ENCODE data around the gene ZNF628.

Gene ZNF628

GRCh38 chr19:55482156-55482961 lies 5.9 kb downstream of the ZNF628 start:
- intact Hi-C loops (cut with DNase I), result no loop called here
- DNase-seq, result peak in 1 of 10 donors; percentile 74

- intact Hi-C loops (cut with DNase I), result no loop called here
- DNase-seq, result no peak
Measured at GRCh38 chr19:55482967-55483705, 6.7 kb downstream of the ZNF628 start.

GRCh38 chr19:55483706-55484592 lies 7.5 kb downstream of the ZNF628 start:
- intact Hi-C loops (cut with DNase I), result no loop called here
- DNase-seq, result peak in 2 of 10 donors; percentile 83 to 88

GRCh38 chr19:55484593-55485438 lies 8.4 kb downstream of the ZNF628 start, which contains the start of gene NAT14:
TSS of gene NAT14 (plus strand) at chr19:55485188. CDS start at chr19:55485709, 521 bp downstream.
- DNase-seq, result peak; percentile 37 to 94 (median 64)
- intact Hi-C loops (cut with DNase I), result no loop called here

- intact Hi-C loops (cut with DNase I), result no loop called here
- DNase-seq, result peak in 1 of 10 donors; percentile 86
Measured at GRCh38 chr19:55485439-55486011, 9.1 kb downstream of the ZNF628 start.

- DNase-seq, result peak in 1 of 10 donors; percentile 82
- intact Hi-C loops (cut with DNase I), result no loop called here
Measured at GRCh38 chr19:55486043-55486970, 9.9 kb downstream of the ZNF628 start.

- intact Hi-C loops (cut with DNase I), result no loop called here
- DNase-seq, result no peak
Measured at GRCh38 chr19:55486971-55487923, 10.8 kb downstream of the ZNF628 start.

GRCh38 chr19:55487924-55488687 lies 11.7 kb downstream of the ZNF628 start, which contains the start of gene SSC5D:
TSS of gene SSC5D (plus strand) at chr19:55488436. CDS start at chr19:55488590, 154 bp downstream.
- DNase-seq, result peak in 1 of 10 donors; percentile 88

GRCh38 chr19:55488986-55489710 lies 12.7 kb downstream of the ZNF628 start:
- DNase-seq, result no peak
- intact Hi-C loops (cut with DNase I), result no loop called here

More at GRCh38 chr19:55487924-55488687, 11.7 kb downstream of the ZNF628 start, which contains the start of gene SSC5D:
- intact Hi-C loops (cut with DNase I), result no loop called here

- DNase-seq, result no peak
- intact Hi-C loops (cut with DNase I), result no loop called here
Measured at GRCh38 chr19:55489711-55490477, 13.5 kb downstream of the ZNF628 start.

GRCh38 chr19:55490478-55491432 lies 14.3 kb downstream of the ZNF628 start:
- intact Hi-C loops (cut with DNase I), result no loop called here
- peak in 1 of 10 donors; percentile 58 for DNase-seq

GRCh38 chr19:55491546-55492360 lies 15.3 kb downstream of the ZNF628 start:
- intact Hi-C loops (cut with DNase I), result no loop called here
- DNase-seq, result peak in 1 of 10 donors; percentile 39
